Stimulated activated CD4-positive, alpha-beta T cell treated with anti-CD3 and anti-CD28 coated beads, Interleukin-12 subunit alpha, Interleukin-12 subunit beta, amount 100 ng/mL, for 48 hours (primary cell): Measurements from ENCODE around the gene CDYL2.
"Not testable (repeated sequence)": the region's sequence is repeated elsewhere in the genome, so short reads cannot be mapped to it uniquely, and the experiment has no call there.

Source experiments
- DNase-seq, 3 donors: peaks; one replicate each; pipeline ENCODE4 v3.0.0-alpha.2; 2020; ENCODE audit warnings: low read depth in 2 of 3, low spot score in 1 of 3

The CDYL2 gene

DNA sequence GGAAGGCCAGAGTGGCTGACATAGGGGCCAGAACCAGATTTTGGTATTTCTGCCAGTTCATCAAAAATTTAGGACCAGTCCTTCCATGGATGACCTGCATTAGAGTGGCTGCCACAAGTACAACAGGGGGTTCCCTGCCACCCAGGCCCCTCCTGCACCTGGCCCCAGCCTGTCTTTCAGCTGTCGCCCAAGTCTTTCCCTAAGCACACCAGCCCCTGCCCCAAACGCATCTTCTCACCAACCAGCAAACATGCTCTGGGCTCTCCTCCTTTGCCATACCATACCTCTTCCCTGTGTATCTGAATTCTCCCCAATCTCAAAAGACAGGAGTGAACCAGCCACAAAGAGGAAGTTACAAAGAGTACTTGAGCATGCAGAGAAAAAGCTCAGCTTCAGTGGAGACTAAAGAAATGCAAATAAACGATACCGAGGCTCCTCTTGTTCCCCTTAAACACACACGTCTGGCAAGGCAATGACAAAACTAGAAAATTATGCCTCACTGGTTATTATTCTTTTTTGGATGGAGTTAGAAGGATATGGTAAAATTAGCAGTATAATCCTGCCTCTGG is 133.0 kb downstream of the CDYL2 start:
- DNase-seq: no peak

DNA sequence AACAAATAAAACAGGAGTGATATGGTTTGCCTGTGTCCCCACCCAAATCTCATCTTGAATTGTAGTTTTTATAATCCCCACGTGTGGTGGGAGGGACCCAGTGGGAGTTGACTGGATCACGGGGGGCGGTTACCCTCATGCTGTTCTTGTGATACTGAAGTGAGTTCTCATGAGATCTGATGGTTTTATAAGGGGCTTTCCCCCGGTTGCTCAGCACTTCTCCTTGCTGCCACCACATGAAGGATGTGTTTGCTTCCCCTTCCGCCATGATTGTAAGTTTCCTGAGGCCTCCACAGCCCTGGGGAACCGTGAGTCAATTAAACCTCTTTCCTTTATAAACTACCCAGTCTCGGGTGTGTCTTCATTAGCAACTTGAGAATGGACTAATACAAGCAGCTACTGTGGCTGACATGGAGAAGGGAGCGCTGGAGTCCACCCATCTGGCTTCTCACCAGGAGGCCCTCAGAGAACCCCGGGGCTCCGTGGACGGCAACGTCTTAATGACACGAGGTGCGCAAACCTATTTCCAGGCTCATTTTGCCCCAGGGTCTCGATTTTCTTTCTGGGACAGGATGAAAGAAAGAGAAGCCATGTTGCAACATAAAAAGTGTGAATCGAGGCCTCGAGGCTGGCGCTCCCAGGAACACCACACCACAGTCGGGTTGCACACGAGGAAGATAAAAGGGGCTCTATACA is 134.1 kb downstream of the CDYL2 start:
- DNase-seq: no peak

DNA sequence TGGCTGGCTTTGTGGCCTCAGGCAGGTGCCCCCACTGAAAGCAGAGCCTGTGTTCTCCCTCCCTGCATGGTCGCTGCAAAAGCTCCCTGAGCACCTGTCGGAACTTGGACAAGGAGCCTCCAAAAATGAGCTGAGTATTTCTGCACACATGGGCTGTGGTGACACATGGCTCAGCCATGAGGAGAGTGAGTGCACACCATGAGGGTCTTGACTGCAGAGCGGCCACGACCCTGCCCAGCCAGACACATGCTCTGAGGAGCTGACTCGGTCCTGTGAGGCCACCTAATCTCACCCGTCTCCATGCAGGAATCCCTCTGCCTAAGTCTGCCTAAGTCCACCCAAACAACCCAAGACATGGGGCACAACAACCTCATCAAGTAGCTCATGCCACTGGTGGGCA is 134.7 kb downstream of the CDYL2 start:
- no peak for DNase-seq

DNA sequence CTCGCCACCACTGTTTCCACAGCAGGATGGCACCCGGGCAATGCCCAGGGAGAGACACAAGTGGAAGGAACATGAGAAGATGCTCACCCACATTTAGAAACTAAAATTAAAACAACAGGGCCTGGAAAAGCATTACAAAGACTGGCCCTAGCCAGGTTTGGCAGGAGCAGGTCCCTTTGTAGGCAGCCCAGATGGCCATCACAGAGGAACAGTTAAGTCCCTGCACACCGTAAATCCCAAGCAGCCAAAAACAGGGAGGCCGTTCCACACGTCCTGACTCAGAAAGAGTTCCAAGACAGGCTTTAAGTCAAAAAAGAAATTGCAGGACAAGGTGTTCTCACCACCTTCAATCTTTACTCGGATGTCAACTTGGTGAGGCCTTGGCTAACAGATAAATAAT is 136.5 kb downstream of the CDYL2 start:
- no peak for DNase-seq

DNA sequence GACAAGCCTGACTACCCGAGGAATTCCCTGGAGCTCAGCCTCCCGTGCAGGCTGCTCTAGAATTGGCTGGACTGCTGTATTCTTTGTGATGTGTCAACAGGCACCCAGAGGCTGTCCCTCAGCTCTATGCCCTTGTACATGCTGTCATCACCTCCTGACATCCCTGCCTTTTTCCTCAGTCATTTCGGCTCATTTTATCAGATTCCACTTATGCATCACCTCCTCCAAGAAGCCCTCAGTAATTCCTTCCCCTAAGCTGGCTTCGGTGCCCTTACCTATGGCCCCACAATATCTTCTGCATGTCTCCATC is 137.2 kb downstream of the CDYL2 start:
- DNase-seq: no peak

DNA sequence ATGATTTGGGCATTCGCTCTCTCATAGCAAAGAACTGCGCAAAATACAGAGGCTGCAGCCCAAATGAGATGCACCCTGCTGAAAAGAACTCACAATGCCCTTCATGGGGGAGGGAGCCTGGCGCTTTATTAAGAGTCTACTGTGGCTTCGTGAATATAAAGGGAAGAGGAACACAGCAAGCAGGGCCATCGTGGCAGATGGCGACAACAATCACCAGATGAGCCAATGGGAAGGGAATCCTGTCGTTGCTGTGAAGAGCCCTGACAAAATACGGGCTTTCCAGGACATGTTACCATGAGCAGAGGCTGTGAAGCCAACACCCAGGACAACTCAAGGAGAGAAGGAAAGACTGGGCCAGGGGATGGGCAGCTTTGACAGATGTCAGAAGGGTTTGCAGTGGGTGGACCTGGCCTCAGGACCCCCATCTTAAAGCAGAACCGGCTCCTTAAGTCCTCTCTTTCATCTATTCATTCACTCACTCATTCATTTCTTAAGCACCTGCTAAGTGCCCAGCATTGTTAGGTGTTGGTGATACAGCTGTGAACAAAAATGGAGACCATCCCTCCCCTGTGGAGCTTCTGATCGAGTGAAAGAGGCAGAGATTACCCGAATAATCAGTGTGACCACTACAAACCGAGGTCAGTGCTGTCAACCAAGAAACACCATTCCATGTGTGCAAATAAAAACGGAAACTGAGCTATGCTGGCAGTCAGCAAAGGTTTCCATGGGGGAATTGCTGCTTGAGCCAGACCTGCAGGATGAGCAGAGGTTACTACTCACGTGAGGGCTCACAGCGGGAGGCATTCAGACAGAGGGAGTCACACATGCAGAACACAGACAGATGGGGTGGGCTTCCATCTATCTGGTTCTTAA is 137.8 kb downstream of the CDYL2 start:
- no peak for DNase-seq

DNA sequence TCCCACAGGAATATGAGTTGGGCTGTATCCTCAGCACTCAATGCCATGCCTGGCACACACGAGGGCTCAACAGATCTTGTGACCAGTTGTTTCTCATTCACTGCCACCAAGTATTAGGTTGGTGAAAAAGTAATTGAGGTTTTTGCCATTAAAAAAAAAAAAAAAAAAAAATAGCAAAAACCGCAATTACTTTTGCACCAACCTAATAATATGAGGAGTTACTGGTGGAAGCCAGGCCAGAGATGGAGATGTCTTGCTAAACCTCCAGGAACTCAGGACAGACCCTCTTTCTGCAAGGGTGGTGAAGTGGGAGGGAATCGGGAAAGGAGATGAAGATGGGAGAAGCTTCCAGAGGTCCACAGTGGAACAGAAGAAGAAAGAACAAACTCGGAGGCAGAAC is 139.0 kb downstream of the CDYL2 start:
- DNase-seq: no peak

DNA sequence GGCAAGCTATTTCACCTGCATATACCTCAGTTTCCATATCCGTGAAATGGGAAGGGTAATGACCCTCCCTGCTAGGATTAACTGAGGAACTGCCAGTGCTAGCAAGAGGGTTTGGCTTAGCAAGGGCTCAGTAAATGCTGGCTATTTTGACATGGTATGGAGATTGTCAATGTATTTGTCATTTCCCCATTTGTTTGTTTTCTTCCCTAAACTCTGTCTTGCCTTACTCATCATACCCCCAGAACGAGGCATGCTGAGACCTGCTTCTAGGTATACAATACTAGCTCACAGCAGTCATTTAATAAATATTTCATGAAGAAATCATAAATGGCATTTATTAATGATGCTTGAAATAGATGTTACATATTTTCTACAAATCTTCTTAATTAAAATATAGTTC is 139.6 kb downstream of the CDYL2 start:
- DNase-seq: no peak

DNA sequence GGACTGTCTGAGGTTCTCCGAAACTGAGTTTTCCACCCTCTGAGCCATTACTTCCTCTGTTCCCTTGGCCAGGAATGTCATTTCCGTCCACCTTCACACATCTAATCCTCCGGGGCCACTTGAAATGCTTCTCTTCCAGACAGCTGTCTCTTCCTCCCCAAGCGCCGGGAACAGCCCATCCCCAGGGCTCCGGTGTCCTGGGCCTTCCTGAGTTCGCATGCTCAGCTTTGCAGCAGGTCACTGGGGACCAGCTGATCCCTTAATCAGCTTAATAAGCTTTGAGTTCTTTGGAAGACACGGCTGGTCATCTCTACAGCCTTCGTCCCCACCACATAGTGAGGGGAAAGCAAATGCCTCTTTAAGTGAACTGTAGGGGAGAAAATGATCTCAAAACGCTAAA is 140.2 kb downstream of the CDYL2 start:
- no peak for DNase-seq

DNA sequence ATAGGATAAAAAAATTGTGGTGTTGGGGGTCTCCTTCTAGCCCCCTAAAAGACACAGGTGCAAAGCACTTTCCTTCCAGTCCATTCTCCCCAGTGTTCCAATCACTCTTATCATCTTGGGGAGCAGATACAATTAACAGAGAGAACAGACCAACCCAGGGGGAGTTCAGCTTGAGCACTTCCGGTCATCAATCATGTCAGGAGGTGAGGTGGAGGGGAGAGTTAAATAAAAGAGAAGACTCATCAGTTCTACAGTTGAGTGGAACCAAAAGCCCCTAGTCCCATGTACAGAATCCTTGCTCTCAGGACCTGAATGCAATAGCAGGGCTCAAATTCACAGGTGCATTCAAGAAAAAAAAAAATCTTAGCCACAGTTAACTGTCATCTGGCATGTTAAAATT is 141.3 kb downstream of the CDYL2 start:
- no peak for DNase-seq

DNA sequence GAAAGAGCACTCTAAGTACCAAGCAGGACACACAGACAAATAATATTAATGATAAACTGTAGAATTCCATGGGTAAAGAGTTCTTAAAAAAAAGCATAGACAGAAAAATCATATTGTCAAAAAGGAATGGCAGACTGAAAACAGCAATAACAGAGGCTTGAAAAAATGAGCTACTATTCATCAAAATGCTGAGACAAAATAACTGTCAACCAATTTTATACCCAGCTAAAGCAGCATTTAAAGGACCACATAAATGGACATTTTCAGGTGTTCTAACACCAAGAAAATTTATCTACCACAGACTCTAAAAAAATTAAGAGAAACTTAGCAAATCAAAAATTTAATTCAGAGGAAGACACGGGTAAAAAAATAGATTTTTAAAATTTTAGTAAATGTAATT is 144.5 kb downstream of the CDYL2 start:
- no peak for DNase-seq

DNA sequence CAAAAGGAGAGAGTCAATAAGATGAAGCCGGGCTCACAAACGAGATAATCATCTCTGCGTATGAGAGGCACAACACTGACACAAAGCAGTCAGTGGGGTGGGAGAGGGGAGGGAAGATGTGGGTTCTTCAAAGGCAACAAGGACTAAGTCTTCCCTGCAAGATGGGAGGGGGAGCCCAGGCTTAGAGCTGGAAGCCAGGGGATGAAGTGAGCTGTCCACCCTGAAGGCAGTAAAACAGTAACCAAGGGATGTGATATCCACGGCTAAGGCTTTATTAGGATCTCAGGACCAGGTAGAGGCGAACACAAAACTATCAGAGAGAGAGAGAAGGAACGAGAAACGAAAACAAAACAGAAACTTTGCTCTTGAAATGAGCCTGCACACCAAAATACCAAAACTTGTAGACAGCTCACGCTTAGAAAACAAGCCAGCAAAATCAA is 147.7 kb downstream of the CDYL2 start:
- DNase-seq: no peak

DNA sequence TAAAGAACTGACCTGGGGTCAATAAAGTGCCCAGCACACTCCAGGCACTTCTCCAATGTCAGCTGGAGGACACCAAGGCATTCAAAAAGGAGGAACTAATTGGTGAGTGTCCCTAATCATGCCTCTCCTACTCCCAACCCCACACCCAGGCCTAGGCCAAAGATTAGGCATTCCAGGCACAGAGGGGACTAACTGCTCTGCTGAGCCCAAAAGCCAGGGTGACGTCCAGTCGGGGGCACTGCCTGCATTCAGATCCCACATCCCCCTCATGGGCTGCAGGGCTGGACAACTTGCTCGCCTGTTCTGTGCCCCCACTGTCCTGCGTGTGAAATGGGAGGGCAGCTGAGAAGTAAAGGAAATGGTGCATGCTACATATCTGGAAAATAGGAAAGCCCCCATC is 148.2 kb downstream of the CDYL2 start:
- DNase-seq: no peak

DNA sequence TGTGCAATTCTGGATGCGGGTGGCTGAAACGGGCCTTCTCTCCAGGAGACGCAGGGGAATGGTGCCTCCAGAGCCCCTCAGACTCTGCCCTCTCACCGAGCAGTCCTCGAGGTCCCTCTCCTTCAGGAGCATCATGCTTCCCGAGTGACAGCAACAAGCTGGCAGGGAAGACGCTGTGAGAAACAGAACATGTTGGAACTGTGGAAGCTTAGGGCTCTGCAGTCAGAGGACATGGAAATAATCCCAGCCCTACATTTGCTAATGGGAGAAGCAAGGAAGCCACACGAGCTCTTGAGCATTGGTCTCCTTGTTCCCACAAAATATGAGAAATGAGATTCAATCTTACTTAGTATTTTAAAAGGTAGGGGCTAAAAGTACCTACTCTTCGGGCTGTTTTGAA is 148.6 kb downstream of the CDYL2 start:
- no peak for DNase-seq

DNA sequence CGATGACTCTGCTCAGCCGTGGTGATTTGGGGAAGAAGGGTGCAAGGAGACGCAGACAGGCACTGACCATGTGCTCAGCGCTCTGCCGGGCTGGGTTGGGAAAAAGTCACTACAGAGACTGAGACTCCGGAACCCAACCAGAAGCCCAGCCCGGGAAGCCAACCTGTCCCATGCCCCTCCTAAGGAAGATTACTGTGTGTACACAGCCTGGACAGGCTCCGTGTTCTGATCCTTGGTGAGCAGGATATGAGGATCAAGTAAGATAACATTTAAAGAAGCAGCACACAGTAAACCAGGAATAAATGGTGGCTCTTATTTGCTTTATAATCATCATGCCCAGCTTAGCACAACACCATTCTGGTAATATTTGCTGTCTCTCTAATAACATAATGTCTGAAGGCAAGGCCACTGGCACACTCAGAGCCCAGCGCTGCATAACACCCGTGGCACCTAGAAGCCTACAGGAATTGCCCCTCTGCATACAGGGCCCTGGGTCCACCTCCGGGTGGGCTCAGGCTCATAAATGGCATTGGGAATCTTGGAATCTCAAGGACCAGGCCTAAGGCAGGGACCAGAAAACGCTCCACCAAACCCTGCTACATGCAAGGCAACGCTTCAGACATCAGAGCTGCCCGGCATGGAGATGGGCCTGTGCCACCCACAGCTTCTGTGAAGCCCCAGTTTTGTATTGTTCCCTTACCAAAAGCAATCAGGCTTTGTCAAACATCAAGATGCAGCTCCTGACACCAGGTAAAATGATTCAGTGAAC is 150.1 kb downstream of the CDYL2 start:
- no peak for DNase-seq

DNA sequence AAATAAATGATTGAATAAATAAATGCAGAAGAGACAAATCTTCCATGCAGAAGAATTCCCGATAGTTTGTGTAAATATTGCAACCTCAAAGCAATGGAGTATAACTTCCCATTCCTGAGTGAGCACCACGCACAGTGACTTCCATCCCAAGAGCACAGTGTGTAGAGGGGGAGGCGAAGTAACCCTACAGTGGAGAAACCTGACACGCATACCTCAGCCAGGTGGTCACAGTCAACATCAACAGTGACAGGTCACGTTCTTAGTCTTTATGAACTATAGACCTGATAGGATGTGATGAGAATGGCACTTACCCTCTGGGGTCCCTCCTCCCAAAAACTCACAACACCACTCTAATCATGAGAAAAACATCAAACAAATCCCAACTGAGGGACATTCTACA is 152.0 kb downstream of the CDYL2 start:
- DNase-seq: no peak

DNA sequence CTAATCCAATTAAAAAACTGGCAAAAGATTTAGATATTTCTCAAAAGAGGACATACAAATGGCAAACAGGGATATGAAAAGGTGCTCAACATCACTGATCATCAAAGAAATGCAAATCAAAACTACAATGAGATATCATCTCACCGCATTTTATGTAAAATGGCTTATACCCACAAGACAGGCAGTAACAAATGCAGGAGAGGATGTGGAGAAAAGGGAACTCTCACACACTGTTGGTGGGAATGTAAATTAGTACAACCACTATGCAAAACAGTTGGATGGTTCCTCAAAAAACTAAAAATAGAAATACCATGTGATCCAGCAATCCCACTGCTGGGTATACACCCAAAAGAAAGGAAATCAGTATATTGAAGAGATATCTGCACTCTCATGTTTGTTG is 154.1 kb downstream of the CDYL2 start:
- DNase-seq: not testable (repeated sequence)

DNA sequence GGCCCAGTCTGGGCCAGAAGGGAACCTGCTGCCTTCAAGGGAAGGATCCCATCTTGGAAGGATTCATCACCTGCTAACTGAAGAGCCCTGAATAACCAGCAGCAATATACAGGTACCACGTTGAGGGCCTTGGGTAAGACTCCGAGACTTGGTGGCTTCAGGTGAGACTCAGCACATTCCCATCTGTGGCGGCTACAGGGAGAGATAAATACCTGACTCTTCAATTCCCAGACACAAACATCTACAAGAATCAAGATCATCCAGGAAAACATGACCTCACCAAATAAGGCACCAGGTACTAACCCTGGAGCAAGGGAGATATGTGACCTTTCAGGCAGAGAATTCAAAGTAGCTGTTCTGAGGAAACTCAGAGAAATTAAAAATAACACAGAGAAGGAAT is 164.1 kb downstream of the CDYL2 start:
- no peak for DNase-seq

DNA sequence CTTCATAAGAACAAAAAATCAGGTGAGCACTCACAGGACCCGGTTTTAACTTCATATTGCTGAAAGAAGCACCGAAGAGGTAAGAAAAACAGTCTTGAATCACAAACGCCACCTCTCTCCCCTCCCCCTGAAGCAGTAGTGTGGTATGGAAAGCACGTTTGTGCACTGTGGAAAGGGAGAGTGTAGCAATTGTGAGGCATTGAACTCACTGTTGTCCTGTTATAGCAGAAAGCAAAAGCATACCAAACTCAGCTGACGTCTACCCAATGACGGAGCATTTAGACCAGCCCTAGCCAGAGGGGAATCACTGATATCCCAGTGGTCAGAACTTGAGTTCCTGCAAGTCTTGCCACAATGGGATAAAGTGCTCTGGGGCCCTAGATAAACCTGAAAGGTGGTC is 164.8 kb downstream of the CDYL2 start:
- DNase-seq: no peak

DNA sequence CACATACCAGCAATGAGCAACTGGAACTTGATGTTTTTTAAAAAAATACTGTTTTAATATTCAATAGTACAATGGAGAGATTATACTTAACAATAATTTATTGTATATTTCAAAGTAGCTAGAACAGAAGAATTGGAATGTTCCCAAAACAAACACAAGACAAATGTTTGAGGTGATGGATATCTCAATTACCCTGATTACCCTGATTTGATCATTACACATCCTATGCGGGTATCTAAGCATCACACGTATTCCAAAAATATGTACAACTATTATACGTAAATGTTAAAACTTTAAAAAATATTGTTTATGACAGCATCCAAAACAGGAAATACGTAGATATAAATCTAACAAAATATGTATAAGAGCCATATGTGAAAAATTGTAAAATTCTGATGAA is 166.8 kb downstream of the CDYL2 start:
- no peak for DNase-seq

DNA sequence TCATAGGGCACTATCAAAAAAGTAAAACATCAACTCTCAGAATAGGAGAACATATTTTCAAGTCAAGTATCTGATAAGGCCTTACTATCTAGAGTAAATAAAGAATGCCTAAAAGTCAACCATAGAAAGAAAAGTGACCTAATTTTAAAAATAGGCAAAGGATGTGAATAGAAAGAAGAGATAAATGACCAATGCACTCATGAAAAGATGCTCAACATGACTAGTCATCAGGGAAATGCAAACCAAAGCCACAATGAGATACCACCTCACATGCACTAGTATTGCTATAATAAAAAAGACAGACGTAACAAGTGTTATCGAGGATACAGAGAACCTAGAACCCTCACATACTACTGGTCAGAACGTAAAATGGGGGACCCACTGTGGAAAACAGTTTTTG is 172.8 kb downstream of the CDYL2 start:
- DNase-seq: no peak

DNA sequence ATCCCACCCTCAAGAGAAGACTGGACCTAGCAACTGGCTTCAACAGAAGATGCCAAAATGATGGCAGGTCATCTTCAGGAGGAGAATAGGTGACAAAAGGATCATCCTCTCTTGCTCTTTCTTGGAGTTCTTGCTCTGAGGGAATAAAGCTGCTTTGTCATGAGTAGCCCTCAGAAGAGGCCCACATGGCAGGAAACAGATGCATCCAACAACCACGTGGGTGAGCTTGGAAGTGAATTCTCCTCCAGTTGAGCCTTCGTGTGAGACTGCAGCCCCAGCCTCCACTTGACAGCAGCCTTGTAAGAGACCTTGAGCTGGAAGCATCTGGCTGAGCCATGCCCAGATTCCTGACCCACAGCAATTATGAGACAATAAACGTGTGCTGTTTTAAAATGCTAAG is 176.1 kb downstream of the CDYL2 start:
- DNase-seq: no peak
